Liver (tissue), 9 donors: ENCODE data around the gene SIGLEC8. TPM values are rescaled to one million over a fixed set of nuclear protein-coding genes. Genes with fewer than 3 reads are reported as not detected.

Source experiments
- DNase-seq: peaks from one replicate; pipeline ENCODE4 v3.0.0-alpha.2; 2017; ENCODE audit warnings: low spot score
- H3K27ac ChIP-seq, 2 donors: one replicate each; pipeline ENCODE4 v1.7.0; 2013; ENCODE audit warnings: inconsistent platforms in 2 of 2, low read length in 2 of 2, control low read depth in 1 of 2, low read depth in 1 of 2, mild to moderate bottlenecking in 1 of 2
- H3K27me3 ChIP-seq, 4 donors: one replicate each; pipeline versions ENCODE4 v1.6.1 to v1.7.0; 2013; ENCODE audit warnings: low read length in 3 of 4, inconsistent platforms in 1 of 4, mild to moderate bottlenecking in 1 of 4, moderate library complexity in 1 of 4; ENCODE audit not compliant: control insufficient read depth in 4 of 4, insufficient read depth in 4 of 4
- H3K36me3 ChIP-seq, 4 donors: one replicate each; pipeline versions ENCODE4 v1.6.1 to v1.7.0; 2013; ENCODE audit warnings: low read length in 3 of 4, mild to moderate bottlenecking in 3 of 4, low read depth in 1 of 4, moderate library complexity in 1 of 4; ENCODE audit not compliant: control insufficient read depth in 4 of 4, insufficient read depth in 3 of 4
- H3K4me1 ChIP-seq, 4 donors: one replicate each; pipeline versions ENCODE4 v1.6.1 to v1.7.0; 2013; ENCODE audit warnings: low read length in 3 of 4, mild to moderate bottlenecking in 3 of 4, moderate library complexity in 1 of 4; ENCODE audit not compliant: control insufficient read depth in 4 of 4, insufficient read depth in 4 of 4
- H3K4me3 ChIP-seq, 3 donors: one replicate each; pipeline versions ENCODE4 v1.6.1 to v1.7.0; 2013; ENCODE audit warnings: low read length in 3 of 3, control low read depth in 1 of 3, low read depth in 1 of 3, mild to moderate bottlenecking in 1 of 3
- H3K9ac ChIP-seq, 2 donors: one replicate each; pipeline ENCODE4 v1.7.0; 2013; ENCODE audit warnings: low read length in 2 of 2, mild to moderate bottlenecking in 2 of 2, moderate library complexity in 2 of 2, control low read depth in 1 of 2, low read depth in 1 of 2
- H3K9me3 ChIP-seq, 4 donors: one replicate each; pipeline versions ENCODE4 v1.6.1 to v1.7.0; 2013; ENCODE audit warnings: low read length in 3 of 4; ENCODE audit not compliant: control insufficient read depth in 4 of 4
- EGR1 ChIP-seq, 2 donors: IDR thresholded peaks; 2 replicates each; pipeline ENCODE4 v1.6.1; 2016 to 2018; ENCODE audit warnings: antibody characterized with exemption in 2 of 2, low read depth in 2 of 2
- FOXA2 ChIP-seq: IDR thresholded peaks from 2 replicates; pipeline ENCODE4 v1.6.1; 2016; ENCODE audit warnings: antibody characterized with exemption
- GABPA ChIP-seq, 2 donors: IDR thresholded peaks in 1 of 2; conservative IDR thresholded peaks in 1 of 2; 2 replicates each; pipeline ENCODE4 v1.6.1; 2016; ENCODE audit warnings: antibody characterized with exemption in 2 of 2, mild to moderate bottlenecking in 1 of 2, moderate library complexity in 1 of 2
- HNF4A ChIP-seq, 2 donors: conservative IDR thresholded peaks; 2 replicates each; pipeline ENCODE4 v1.6.1; 2016; ENCODE audit warnings: antibody characterized with exemption in 2 of 2, mild to moderate bottlenecking in 2 of 2
- HNF4G ChIP-seq: IDR thresholded peaks from 2 replicates; pipeline ENCODE4 v1.6.1; 2016; ENCODE audit warnings: antibody characterized with exemption
- JUND ChIP-seq, 2 donors: IDR thresholded peaks; 2 replicates each; pipeline ENCODE4 v1.6.1; 2016; ENCODE audit warnings: antibody characterized with exemption in 2 of 2
- NR2F2 ChIP-seq: IDR thresholded peaks from 2 replicates; pipeline ENCODE4 v1.6.1; 2016; ENCODE audit warnings: antibody characterized with exemption
- RAD21 ChIP-seq, 2 donors: IDR thresholded peaks; 2 replicates each; pipeline ENCODE4 v1.6.1; 2016; ENCODE audit warnings: antibody characterized with exemption in 2 of 2, mild to moderate bottlenecking in 2 of 2
- RXRA ChIP-seq, 2 donors: IDR thresholded peaks; 2 replicates each; pipeline ENCODE4 v1.6.1; 2017 to 2018; ENCODE audit warnings: antibody characterized with exemption in 2 of 2, mild to moderate bottlenecking in 1 of 2
- SP1 ChIP-seq: IDR thresholded peaks from 2 replicates; pipeline ENCODE4 v1.6.1; 2018; ENCODE audit warnings: antibody characterized with exemption, mild to moderate bottlenecking
- TAF1 ChIP-seq: conservative IDR thresholded peaks from 2 replicates; pipeline ENCODE4 v1.6.1; 2016; ENCODE audit warnings: antibody characterized with exemption, mild to moderate bottlenecking
- YY1 ChIP-seq: IDR thresholded peaks from 2 replicates; pipeline ENCODE4 v1.6.1; 2016; ENCODE audit warnings: antibody characterized with exemption, mild to moderate bottlenecking
- WGBS: extraction: QIAGEN DNeasy Blood & Tissue Kit; methylation state at CpG from one replicate; pipeline ENCODE4 v1.1.7; 2013; 5-methylcytosine and 5-hydroxymethylcytosine counted together
- polyA plus RNA-seq, 2 donors: library from polyadenylated mRNA; stranded (reverse) in 1 of 2; unstranded in 1 of 2; fragments of 200-250 nt in 1 of 2; fragments of >200 nt in 1 of 2; fragmentation: Nextera tagmentation in 1 of 2; extraction: Ambion mirVana in 1 of 2; gene quantifications; one replicate each; pipeline versions ENCODE4 v1.2.1 to v1.2.3, GENCODE V29; 2013 to 2015
- total RNA-seq, 2 donors: library from RNA; depleted of rRNA; stranded (reverse); fragments of >200 nt; gene quantifications; one replicate each; pipeline ENCODE4 v1.2.3, GENCODE V29; 2014
- TF ChIP-seq, protein P1 (sequence below): IDR thresholded peaks from 2 replicates; pipeline ENCODE4 v1.6.1; 2016; ENCODE audit warnings: antibody characterized with exemption
- TF ChIP-seq, protein P2 (sequence below): IDR thresholded peaks from 2 replicates; pipeline ENCODE4 v1.6.1; 2016; ENCODE audit warnings: antibody characterized with exemption
- TF ChIP-seq, protein P3 (sequence below): IDR thresholded peaks from 2 replicates; pipeline ENCODE4 v1.6.1; 2016; ENCODE audit warnings: antibody characterized with exemption, mild to moderate bottlenecking
- TF ChIP-seq, protein P4 (sequence below): fragments of 150-350 bp; IDR thresholded peaks from 2 replicates; pipeline ENCODE4 v1.5.1; 2017; ENCODE audit warnings: improper control_type of control experiment, low read depth, low read length; ENCODE audit not compliant: missing input control
- TF ChIP-seq, protein P5 (sequence below): IDR thresholded peaks from 2 replicates; pipeline ENCODE4 v1.6.1; 2016; ENCODE audit warnings: antibody characterized with exemption
- donor health status: healthy.
- donor health status: healthy.
- donor health status: healthy.
- donor health status: healthy.
- donor health status: healthy.

SIGLEC8 gene
- total and polyA plus RNA-seq, 4 donors, result 0.09 to 2.3 (median 0.52) TPM

DNA sequence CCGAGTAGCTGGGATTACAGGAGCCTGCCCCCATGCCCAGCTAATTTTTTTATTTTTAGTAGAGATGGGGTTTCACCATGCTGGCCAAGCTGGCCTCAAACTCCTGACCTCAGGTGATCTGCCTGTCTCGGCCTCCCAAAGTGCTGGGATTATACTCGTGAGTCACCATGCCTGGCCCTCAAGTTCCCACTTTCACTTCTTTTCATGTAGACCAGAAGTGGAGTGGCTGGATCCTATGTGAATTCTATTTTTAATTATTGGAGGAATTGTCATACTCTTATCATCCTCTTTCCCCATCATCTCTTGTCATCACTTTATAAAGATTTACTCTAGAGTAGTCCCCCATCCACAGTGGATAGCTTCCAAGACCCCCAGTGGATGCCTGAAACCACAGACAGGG is 28.0 kb downstream of the SIGLEC8 start:
- no peak overlapping the region for H3K9ac ChIP-seq
- no peak for DNase-seq
- no peaks in the 10 kb centered on the region for H3K36me3 ChIP-seq
- peaks cover 2 to 10% (median 6%) of the 10 kb centered on the region in 4 donors for H3K4me1 ChIP-seq
- TF ChIP-seq EGR1 (IDR thresholded peaks at IDR 0.05; ENCODE audit: low read depth in 2 of 2) (no peak), NR2F2 (no peak), GABPA (IDR thresholded peaks at IDR 0.05 in 1 of 2, conservative IDR thresholded peaks at IDR 0.05 in 1 of 2) (no peak)
- TF ChIP-seq, protein P1, sequence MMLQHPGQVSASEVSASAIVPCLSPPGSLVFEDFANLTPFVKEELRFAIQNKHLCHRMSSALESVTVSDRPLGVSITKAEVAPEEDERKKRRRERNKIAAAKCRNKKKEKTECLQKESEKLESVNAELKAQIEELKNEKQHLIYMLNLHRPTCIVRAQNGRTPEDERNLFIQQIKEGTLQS, result no peak
- H3K4me3 ChIP-seq, result no peak overlapping the region
- 76% methylated on average over 3 of the region's 3 CpGs for WGBS
- H3K27me3 ChIP-seq, result no peaks in the 10 kb centered on the region
- peaks cover 0 to 7% (median 0%) of the 10 kb centered on the region in 4 donors for H3K9me3 ChIP-seq
- H3K27ac ChIP-seq, result no peak overlapping the region

DNA sequence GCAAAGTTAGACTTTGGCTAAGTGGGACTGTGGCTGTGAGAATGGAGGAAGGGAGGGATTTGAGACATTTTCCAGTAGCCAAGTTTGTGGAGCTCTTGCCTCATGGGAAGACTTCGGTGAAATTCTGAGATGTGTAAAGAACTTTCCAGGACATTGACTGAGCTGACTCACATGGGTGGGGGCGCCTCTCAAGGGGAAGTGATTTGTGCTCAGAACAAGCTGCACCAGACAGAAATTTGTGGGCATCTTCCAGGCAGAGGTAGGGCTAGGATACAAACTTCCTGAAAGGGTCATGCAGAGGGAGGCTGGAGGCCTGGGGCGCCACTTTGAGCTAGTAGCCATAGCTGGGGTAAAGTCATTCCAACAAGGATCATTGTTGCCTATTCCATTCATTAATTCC is 31.1 kb downstream of the SIGLEC8 start:
- peaks cover 2 to 10% (median 6%) of the 10 kb centered on the region in 4 donors for H3K4me1 ChIP-seq
- TF ChIP-seq, protein P2, sequence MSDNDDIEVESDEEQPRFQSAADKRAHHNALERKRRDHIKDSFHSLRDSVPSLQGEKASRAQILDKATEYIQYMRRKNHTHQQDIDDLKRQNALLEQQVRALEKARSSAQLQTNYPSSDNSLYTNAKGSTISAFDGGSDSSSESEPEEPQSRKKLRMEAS, result no peak
- TF ChIP-seq SP1 (no peak), HNF4A (conservative IDR thresholded peaks at IDR 0.05) (no peak), RAD21 (IDR thresholded peaks at IDR 0.05) (no peak), TAF1 (no peak), JUND (IDR thresholded peaks at IDR 0.05) (no peak), NR2F2 (no peak), EGR1 (IDR thresholded peaks at IDR 0.05; ENCODE audit: low read depth in 2 of 2) (no peak), FOXA2 (no peak), HNF4G (no peak), YY1 (no peak), RXRA (IDR thresholded peaks at IDR 0.05) (no peak)
- TF ChIP-seq, protein P3, sequence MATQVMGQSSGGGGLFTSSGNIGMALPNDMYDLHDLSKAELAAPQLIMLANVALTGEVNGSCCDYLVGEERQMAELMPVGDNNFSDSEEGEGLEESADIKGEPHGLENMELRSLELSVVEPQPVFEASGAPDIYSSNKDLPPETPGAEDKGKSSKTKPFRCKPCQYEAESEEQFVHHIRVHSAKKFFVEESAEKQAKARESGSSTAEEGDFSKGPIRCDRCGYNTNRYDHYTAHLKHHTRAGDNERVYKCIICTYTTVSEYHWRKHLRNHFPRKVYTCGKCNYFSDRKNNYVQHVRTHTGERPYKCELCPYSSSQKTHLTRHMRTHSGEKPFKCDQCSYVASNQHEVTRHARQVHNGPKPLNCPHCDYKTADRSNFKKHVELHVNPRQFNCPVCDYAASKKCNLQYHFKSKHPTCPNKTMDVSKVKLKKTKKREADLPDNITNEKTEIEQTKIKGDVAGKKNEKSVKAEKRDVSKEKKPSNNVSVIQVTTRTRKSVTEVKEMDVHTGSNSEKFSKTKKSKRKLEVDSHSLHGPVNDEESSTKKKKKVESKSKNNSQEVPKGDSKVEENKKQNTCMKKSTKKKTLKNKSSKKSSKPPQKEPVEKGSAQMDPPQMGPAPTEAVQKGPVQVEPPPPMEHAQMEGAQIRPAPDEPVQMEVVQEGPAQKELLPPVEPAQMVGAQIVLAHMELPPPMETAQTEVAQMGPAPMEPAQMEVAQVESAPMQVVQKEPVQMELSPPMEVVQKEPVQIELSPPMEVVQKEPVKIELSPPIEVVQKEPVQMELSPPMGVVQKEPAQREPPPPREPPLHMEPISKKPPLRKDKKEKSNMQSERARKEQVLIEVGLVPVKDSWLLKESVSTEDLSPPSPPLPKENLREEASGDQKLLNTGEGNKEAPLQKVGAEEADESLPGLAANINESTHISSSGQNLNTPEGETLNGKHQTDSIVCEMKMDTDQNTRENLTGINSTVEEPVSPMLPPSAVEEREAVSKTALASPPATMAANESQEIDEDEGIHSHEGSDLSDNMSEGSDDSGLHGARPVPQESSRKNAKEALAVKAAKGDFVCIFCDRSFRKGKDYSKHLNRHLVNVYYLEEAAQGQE, result no peak
- TF ChIP-seq, protein P4, sequence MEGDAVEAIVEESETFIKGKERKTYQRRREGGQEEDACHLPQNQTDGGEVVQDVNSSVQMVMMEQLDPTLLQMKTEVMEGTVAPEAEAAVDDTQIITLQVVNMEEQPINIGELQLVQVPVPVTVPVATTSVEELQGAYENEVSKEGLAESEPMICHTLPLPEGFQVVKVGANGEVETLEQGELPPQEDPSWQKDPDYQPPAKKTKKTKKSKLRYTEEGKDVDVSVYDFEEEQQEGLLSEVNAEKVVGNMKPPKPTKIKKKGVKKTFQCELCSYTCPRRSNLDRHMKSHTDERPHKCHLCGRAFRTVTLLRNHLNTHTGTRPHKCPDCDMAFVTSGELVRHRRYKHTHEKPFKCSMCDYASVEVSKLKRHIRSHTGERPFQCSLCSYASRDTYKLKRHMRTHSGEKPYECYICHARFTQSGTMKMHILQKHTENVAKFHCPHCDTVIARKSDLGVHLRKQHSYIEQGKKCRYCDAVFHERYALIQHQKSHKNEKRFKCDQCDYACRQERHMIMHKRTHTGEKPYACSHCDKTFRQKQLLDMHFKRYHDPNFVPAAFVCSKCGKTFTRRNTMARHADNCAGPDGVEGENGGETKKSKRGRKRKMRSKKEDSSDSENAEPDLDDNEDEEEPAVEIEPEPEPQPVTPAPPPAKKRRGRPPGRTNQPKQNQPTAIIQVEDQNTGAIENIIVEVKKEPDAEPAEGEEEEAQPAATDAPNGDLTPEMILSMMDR, result no peak
- TF ChIP-seq, protein P5, sequence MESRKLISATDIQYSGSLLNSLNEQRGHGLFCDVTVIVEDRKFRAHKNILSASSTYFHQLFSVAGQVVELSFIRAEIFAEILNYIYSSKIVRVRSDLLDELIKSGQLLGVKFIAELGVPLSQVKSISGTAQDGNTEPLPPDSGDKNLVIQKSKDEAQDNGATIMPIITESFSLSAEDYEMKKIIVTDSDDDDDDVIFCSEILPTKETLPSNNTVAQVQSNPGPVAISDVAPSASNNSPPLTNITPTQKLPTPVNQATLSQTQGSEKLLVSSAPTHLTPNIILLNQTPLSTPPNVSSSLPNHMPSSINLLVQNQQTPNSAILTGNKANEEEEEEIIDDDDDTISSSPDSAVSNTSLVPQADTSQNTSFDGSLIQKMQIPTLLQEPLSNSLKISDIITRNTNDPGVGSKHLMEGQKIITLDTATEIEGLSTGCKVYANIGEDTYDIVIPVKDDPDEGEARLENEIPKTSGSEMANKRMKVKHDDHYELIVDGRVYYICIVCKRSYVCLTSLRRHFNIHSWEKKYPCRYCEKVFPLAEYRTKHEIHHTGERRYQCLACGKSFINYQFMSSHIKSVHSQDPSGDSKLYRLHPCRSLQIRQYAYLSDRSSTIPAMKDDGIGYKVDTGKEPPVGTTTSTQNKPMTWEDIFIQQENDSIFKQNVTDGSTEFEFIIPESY, result no peak
- 64% methylated on average over 3 of the region's 3 CpGs for WGBS
- peaks cover 0 to 7% (median 0%) of the 10 kb centered on the region in 4 donors for H3K9me3 ChIP-seq
- no peaks in the 10 kb centered on the region for H3K36me3 ChIP-seq
- no peaks in the 10 kb centered on the region for H3K27me3 ChIP-seq
- no peak for DNase-seq
- no peak overlapping the region for H3K4me3 ChIP-seq
- H3K9ac ChIP-seq, result no peak overlapping the region
- no peak overlapping the region for H3K27ac ChIP-seq
